Stomach (tissue), 9 donors: ENCODE results near the gene KRT76. TPM values are rescaled to one million over a fixed set of nuclear protein-coding genes. Genes with fewer than 3 reads are reported as not detected.

Experiments
- DNase-seq, 2 donors: peaks; one replicate each; pipeline versions ENCODE4 v3.0.0 to v3.0.0-alpha.2; 2013 to 2019
- H3K27ac ChIP-seq, 5 donors: fragments of 200-600 bp in 4 of 5; sonication (generic) in 4 of 5; one replicate each; pipeline ENCODE4 v1.5.1; 2013 to 2019; ENCODE audit warnings: mild to moderate bottlenecking in 1 of 5, moderate library complexity in 1 of 5
- H3K27me3 ChIP-seq, 3 donors: fragments of 200-600 bp; sonication (generic); one replicate each; pipeline ENCODE4 v1.5.1; 2017 to 2019; ENCODE audit warnings: mixed run types in 1 of 3
- H3K36me3 ChIP-seq, 4 donors: fragments of 200-600 bp; sonication (generic); 1 replicate in 3 of 4; 2 replicates in 1 of 4; pipeline ENCODE4 v1.5.1; 2016 to 2019
- H3K4me1 ChIP-seq, 4 donors: fragments of 200-600 bp; sonication (generic); one replicate each; pipeline ENCODE4 v1.5.1; 2016 to 2019
- H3K4me3 ChIP-seq, 4 donors: fragments of 200-600 bp; sonication (generic) in 3 of 4; one replicate each; pipeline ENCODE4 v1.5.1; 2016 to 2019; ENCODE audit warnings: mild to moderate bottlenecking in 1 of 4
- H3K9me3 ChIP-seq, 4 donors: fragments of 200-600 bp; sonication (generic); one replicate each; pipeline ENCODE4 v1.5.1; 2016 to 2019
- CTCF ChIP-seq, 7 experiments: fragments of 450-650 bp in 4 of 7; fragments of 200-600 bp in 3 of 7; sonication (generic) in 3 of 7; IDR thresholded peaks; one replicate each; pipeline ENCODE4 v1.5.1; 2016 to 2019; ENCODE audit warnings: antibody characterized with exemption in 7 of 7, control low read depth in 2 of 7, mild to moderate bottlenecking in 1 of 7
- EP300 ChIP-seq: sonication (generic); formaldehyde crosslinking; IDR thresholded peaks from one replicate; pipeline ENCODE4 v1.6.1; 2017; ENCODE audit warnings: antibody characterized with exemption
- POLR2A ChIP-seq, 4 donors: fragments of 450-650 bp; IDR thresholded peaks; one replicate each; pipeline ENCODE4 v1.6.1; 2016; ENCODE audit warnings: antibody characterized with exemption in 4 of 4, control low read depth in 2 of 4, mild to moderate bottlenecking in 1 of 4, moderate library complexity in 1 of 4
- POLR2AphosphoS5 ChIP-seq, 3 donors: sonication (generic); formaldehyde crosslinking; IDR thresholded peaks; one replicate each; pipeline ENCODE4 v1.6.1; 2016; ENCODE audit warnings: antibody characterized with exemption in 3 of 3
- WGBS, 5 donors: extraction: QIAGEN DNeasy Blood & Tissue Kit in 3 of 5; methylation state at CpG; one replicate each; pipeline versions ENCODE4 v1.1.5 to v1.1.7; 2013 to 2018; 5-methylcytosine and 5-hydroxymethylcytosine counted together
- intact Hi-C: fragments of 100-400 bp; cut with DNase I; formaldehyde crosslinking; loops from one replicate; pipeline ENCODE4 v1.15.1; 2023; ENCODE audit warnings: low total_unique reads
- polyA plus RNA-seq, 3 donors: library from polyadenylated mRNA; stranded (reverse); fragments of 200-250 nt; gene quantifications; one replicate each; pipeline ENCODE4 v1.2.3, GENCODE V29; 2013
- total RNA-seq, 5 donors: library from RNA; depleted of rRNA; stranded (reverse); fragments of >200 nt; gene quantifications; one replicate each; pipeline versions ENCODE4 v1.1.0 to v1.2.3, GENCODE V29; 2014 to 2016
- donor health status: healthy with polysubstance abuse.
- donor health status: Bipolar disorder and iron deficiency.
- donor health status: healthy.

Gene KRT76
- total and polyA plus RNA-seq, 8 donors = not detected

DNA sequence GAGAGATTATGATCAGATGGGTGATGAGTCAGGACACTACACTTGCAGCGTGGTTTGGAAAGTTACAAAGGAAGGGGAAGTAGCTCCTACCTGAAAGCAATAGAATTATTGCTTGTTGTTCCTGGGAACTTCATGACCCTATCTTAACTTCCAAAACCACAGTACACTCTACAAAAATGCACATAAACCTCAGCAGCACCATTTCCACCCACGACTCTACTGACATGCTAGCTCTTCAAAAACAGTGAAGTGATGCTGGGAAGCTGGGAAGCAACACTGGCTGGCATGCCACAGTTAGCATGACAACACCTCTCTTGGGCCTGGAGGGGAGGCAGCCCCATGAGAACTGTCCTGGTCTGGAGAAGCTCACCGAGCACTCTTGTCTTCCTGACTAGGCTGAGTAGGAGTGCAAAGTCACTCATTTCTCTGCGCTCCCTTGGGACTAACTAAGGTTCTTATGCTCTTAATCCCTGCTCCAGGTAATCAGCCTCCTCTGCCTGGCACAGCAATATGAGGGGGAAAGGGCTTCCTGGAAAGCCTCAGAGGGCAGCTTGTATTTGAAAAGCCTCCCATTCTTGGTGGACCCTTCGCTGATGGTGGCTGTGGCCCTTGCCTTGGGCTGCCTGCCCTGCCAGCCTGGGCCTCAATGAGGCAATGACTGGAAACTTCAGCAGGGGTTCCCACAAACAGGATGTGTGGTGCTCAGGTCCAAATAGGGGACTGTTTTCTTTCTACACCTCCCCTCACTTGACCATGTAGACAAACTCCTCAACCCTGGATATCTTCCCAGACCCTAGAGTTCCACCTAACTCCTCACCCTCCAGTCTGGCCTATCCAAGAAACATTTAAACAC, 17.6 kb upstream of the KRT76 start:
- Histone ChIP-seq H3K36me3 (no peaks in the 10 kb centered on the region), H3K27ac (no peak overlapping the region), H3K4me1 (peaks cover 0 to 9% (median 8%) of the 10 kb centered on the region in 4 donors), H3K9me3 (no peaks in the 10 kb centered on the region), H3K4me3 (no peak overlapping the region), H3K27me3 (peaks cover 0 to 40% (median 17%) of the 10 kb centered on the region in 3 donors)
- DNase-seq = no peak
- no peak for TF ChIP-seq POLR2AphosphoS5 (IDR thresholded peaks at IDR 0.05)
- no peak for TF ChIP-seq CTCF (IDR thresholded peaks at IDR 0.05)
- no peak for TF ChIP-seq POLR2A (IDR thresholded peaks at IDR 0.05)
- TF ChIP-seq EP300 = no peak
- intact Hi-C loops = no loop called here
- WGBS, 5 donors = 83 to 92% (median 88%) methylated on average over 4 to 5 of the region's 5 CpGs

- Histone ChIP-seq H3K9me3 (no peaks in the 10 kb centered on the region), H3K36me3 (no peaks in the 10 kb centered on the region), H3K27ac (no peak overlapping the region), H3K27me3 (peaks cover 0 to 55% (median 31%) of the 10 kb centered on the region in 3 donors), H3K4me1 (peaks cover 0 to 11% (median 8%) of the 10 kb centered on the region in 4 donors), H3K4me3 (no peak overlapping the region)
- TF ChIP-seq POLR2A (IDR thresholded peaks at IDR 0.05) (no peak), EP300 (no peak), POLR2AphosphoS5 (IDR thresholded peaks at IDR 0.05) (no peak), CTCF (IDR thresholded peaks at IDR 0.05) (no peak)
- DNase-seq = no peak
- intact Hi-C loops = no loop called here
- WGBS, 5 donors = 81 to 90% (median 87%) methylated on average over 6 to 10 of the region's 10 CpGs
These were observed 15.3 kb upstream of the KRT76 start for GRCh38 chr12:52792185-52793029.

GRCh38 chr12:52791271-52792184, 14.4 kb upstream of the KRT76 start:
- Histone ChIP-seq H3K4me1 (peaks cover 0 to 11% (median 8%) of the 10 kb centered on the region in 4 donors), H3K4me3 (no peak overlapping the region), H3K9me3 (no peaks in the 10 kb centered on the region), H3K27me3 (peaks cover 0 to 55% (median 31%) of the 10 kb centered on the region in 3 donors), H3K36me3 (no peaks in the 10 kb centered on the region), H3K27ac (no peak overlapping the region)
- intact Hi-C loops = no loop called here
- WGBS, 5 donors = 81 to 95% (median 92%) methylated on average over 6 to 12 of the region's 12 CpGs
- DNase-seq = no peak
- TF ChIP-seq EP300 (no peak), POLR2AphosphoS5 (IDR thresholded peaks at IDR 0.05) (no peak), CTCF (IDR thresholded peaks at IDR 0.05) (no peak), POLR2A (IDR thresholded peaks at IDR 0.05) (no peak)
